ENCODE measurements around the gene DUSP5. TPM values are rescaled to one million over a fixed set of nuclear protein-coding genes. Genes with fewer than 3 reads are reported as not detected.

Gene DUSP5
- total and polyA plus RNA-seq, 4 donors, result 2.0 to 8.9 (median 8.0) TPM

DNA sequence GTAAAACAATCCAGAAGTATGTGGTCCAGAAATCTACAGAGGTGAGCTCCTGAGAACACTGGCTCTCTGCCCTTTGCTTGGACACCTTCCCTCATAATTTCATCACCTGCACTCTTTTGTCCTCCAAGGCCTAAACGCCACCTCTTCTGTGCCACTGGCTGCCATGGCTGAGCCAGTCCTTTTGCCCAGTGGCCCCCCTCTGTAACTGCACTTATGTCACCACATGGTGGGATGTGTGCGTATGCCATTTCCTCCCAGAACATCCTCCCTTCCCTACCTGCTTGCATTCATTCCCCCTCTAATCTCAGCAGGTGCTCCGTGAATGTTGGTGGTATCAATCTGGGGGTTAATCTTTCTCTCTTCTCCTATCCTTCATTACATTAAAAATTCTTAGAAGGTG lies 17.3 kb upstream of the DUSP5 start:
- Histone ChIP-seq H3K4me1 (ENCODE audit: control insufficient read depth in 4 of 4, insufficient read depth in 4 of 4, low read length in 3 of 4) (no peaks in the 10 kb centered on the region), H3K36me3 (ENCODE audit: control insufficient read depth in 4 of 4, insufficient read depth in 3 of 4, low read depth in 1 of 4, low read length in 3 of 4) (no peaks in the 10 kb centered on the region), H3K27me3 (ENCODE audit: control insufficient read depth in 4 of 4, insufficient read depth in 4 of 4, low read length in 3 of 4) (no peaks in the 10 kb centered on the region), H3K9ac (ENCODE audit: low read depth in 1 of 2, low read length in 2 of 2) (no peak overlapping the region), H3K4me3 (ENCODE audit: low read depth in 1 of 3, low read length in 3 of 3) (no peak overlapping the region), H3K27ac (ENCODE audit: low read depth in 1 of 2, low read length in 2 of 2) (no peak overlapping the region), H3K9me3 (ENCODE audit: control insufficient read depth in 4 of 4, low read length in 3 of 4) (no peaks in the 10 kb centered on the region)
- WGBS, result 90% methylated on average over 3 of the region's 3 CpGs
- no peak for DNase-seq (ENCODE audit: low spot score)
- TF ChIP-seq GABPA (IDR thresholded peaks at IDR 0.05 in 1 of 2, conservative IDR thresholded peaks at IDR 0.05 in 1 of 2) (no peak), HNF4A (conservative IDR thresholded peaks at IDR 0.05) (no peak), YY1 (IDR thresholded peaks at IDR 0.05) (no peak), EGR1 (IDR thresholded peaks at IDR 0.05; ENCODE audit: low read depth in 2 of 2) (no peak), SP1 (IDR thresholded peaks at IDR 0.05) (no peak)

DNA sequence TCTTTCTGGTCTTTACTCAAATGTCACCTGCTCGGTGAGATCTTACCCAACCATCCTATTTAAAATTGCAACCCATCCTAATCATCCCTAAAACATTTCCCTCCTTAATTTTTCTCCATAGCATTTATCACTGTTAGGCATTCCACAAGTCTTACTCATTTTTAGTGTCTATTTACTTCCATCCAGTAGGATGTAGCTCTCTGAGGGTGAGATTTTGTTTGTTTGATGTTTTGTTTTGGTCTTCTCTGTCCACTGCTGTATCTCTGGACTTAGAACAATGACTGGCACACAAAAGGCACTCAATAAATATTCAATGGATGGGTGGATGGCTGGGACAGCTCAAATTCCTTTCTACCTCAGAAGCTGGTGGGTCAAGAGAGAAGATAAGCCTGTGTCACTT lies 15.8 kb upstream of the DUSP5 start:
- Histone ChIP-seq H3K27ac (ENCODE audit: low read depth in 1 of 2, low read length in 2 of 2) (no peak overlapping the region), H3K36me3 (ENCODE audit: control insufficient read depth in 4 of 4, insufficient read depth in 3 of 4, low read depth in 1 of 4, low read length in 3 of 4) (no peaks in the 10 kb centered on the region), H3K4me3 (ENCODE audit: low read depth in 1 of 3, low read length in 3 of 3) (no peak overlapping the region), H3K9me3 (ENCODE audit: control insufficient read depth in 4 of 4, low read length in 3 of 4) (no peaks in the 10 kb centered on the region), H3K4me1 (ENCODE audit: control insufficient read depth in 4 of 4, insufficient read depth in 4 of 4, low read length in 3 of 4) (no peaks in the 10 kb centered on the region), H3K9ac (ENCODE audit: low read depth in 1 of 2, low read length in 2 of 2) (no peak overlapping the region), H3K27me3 (ENCODE audit: control insufficient read depth in 4 of 4, insufficient read depth in 4 of 4, low read length in 3 of 4) (no peaks in the 10 kb centered on the region)
- TF ChIP-seq MAX (IDR thresholded peaks at IDR 0.05), result no peak
- no peak for TF ChIP-seq EGR1 (IDR thresholded peaks at IDR 0.05; ENCODE audit: low read depth in 2 of 2)
- WGBS, result 89% methylated on average over 1 of the region's 1 CpG
- no peak for DNase-seq (ENCODE audit: low spot score)

GRCh38 chr10:110483633-110484032 lies 14.1 kb upstream of the DUSP5 start:
- no peak overlapping the region for H3K9ac ChIP-seq (ENCODE audit: low read depth in 1 of 2, low read length in 2 of 2)
- no peak for DNase-seq (ENCODE audit: low spot score)
- WGBS, result 77% methylated on average over 2 of the region's 2 CpGs
- H3K27ac ChIP-seq (ENCODE audit: low read depth in 1 of 2, low read length in 2 of 2), result no peak overlapping the region
- H3K4me1 ChIP-seq (ENCODE audit: control insufficient read depth in 4 of 4, insufficient read depth in 4 of 4, low read length in 3 of 4), result no peaks in the 10 kb centered on the region
- no peaks in the 10 kb centered on the region for H3K36me3 ChIP-seq (ENCODE audit: control insufficient read depth in 4 of 4, insufficient read depth in 3 of 4, low read depth in 1 of 4, low read length in 3 of 4)
- H3K4me3 ChIP-seq (ENCODE audit: low read depth in 1 of 3, low read length in 3 of 3), result no peak overlapping the region
- TF ChIP-seq, protein P1, sequence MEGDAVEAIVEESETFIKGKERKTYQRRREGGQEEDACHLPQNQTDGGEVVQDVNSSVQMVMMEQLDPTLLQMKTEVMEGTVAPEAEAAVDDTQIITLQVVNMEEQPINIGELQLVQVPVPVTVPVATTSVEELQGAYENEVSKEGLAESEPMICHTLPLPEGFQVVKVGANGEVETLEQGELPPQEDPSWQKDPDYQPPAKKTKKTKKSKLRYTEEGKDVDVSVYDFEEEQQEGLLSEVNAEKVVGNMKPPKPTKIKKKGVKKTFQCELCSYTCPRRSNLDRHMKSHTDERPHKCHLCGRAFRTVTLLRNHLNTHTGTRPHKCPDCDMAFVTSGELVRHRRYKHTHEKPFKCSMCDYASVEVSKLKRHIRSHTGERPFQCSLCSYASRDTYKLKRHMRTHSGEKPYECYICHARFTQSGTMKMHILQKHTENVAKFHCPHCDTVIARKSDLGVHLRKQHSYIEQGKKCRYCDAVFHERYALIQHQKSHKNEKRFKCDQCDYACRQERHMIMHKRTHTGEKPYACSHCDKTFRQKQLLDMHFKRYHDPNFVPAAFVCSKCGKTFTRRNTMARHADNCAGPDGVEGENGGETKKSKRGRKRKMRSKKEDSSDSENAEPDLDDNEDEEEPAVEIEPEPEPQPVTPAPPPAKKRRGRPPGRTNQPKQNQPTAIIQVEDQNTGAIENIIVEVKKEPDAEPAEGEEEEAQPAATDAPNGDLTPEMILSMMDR (IDR thresholded peaks at IDR 0.05; ENCODE audit: low read depth, low read length, missing input control), result no peak
- no peak for TF ChIP-seq HNF4G (IDR thresholded peaks at IDR 0.05)
- no peak for TF ChIP-seq FOXA1 (IDR thresholded peaks at IDR 0.05)
- TF ChIP-seq MAX (IDR thresholded peaks at IDR 0.05), result no peak
- no peak for TF ChIP-seq RXRA (IDR thresholded peaks at IDR 0.05)
- H3K9me3 ChIP-seq (ENCODE audit: control insufficient read depth in 4 of 4, low read length in 3 of 4), result no peaks in the 10 kb centered on the region
- no peaks in the 10 kb centered on the region for H3K27me3 ChIP-seq (ENCODE audit: control insufficient read depth in 4 of 4, insufficient read depth in 4 of 4, low read length in 3 of 4)

- DNase-seq (ENCODE audit: low spot score), result no peak
- TF ChIP-seq, protein P1 (IDR thresholded peaks at IDR 0.05; ENCODE audit: low read depth, low read length, missing input control), result no peak
- no peak for TF ChIP-seq RAD21 (IDR thresholded peaks at IDR 0.05)
- TF ChIP-seq FOXA1 (IDR thresholded peaks at IDR 0.05), result no peak
- no peak for TF ChIP-seq TAF1 (conservative IDR thresholded peaks at IDR 0.05)
- TF ChIP-seq, protein P2, sequence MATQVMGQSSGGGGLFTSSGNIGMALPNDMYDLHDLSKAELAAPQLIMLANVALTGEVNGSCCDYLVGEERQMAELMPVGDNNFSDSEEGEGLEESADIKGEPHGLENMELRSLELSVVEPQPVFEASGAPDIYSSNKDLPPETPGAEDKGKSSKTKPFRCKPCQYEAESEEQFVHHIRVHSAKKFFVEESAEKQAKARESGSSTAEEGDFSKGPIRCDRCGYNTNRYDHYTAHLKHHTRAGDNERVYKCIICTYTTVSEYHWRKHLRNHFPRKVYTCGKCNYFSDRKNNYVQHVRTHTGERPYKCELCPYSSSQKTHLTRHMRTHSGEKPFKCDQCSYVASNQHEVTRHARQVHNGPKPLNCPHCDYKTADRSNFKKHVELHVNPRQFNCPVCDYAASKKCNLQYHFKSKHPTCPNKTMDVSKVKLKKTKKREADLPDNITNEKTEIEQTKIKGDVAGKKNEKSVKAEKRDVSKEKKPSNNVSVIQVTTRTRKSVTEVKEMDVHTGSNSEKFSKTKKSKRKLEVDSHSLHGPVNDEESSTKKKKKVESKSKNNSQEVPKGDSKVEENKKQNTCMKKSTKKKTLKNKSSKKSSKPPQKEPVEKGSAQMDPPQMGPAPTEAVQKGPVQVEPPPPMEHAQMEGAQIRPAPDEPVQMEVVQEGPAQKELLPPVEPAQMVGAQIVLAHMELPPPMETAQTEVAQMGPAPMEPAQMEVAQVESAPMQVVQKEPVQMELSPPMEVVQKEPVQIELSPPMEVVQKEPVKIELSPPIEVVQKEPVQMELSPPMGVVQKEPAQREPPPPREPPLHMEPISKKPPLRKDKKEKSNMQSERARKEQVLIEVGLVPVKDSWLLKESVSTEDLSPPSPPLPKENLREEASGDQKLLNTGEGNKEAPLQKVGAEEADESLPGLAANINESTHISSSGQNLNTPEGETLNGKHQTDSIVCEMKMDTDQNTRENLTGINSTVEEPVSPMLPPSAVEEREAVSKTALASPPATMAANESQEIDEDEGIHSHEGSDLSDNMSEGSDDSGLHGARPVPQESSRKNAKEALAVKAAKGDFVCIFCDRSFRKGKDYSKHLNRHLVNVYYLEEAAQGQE (IDR thresholded peaks at IDR 0.05), result no peak
- no peak for TF ChIP-seq JUND (IDR thresholded peaks at IDR 0.05)
- Histone ChIP-seq H3K9me3 (ENCODE audit: control insufficient read depth in 4 of 4, low read length in 3 of 4) (no peaks in the 10 kb centered on the region), H3K9ac (ENCODE audit: low read depth in 1 of 2, low read length in 2 of 2) (no peak overlapping the region), H3K4me3 (ENCODE audit: low read depth in 1 of 3, low read length in 3 of 3) (no peak overlapping the region), H3K27ac (ENCODE audit: low read depth in 1 of 2, low read length in 2 of 2) (no peak overlapping the region), H3K4me1 (ENCODE audit: control insufficient read depth in 4 of 4, insufficient read depth in 4 of 4, low read length in 3 of 4) (no peaks in the 10 kb centered on the region), H3K36me3 (ENCODE audit: control insufficient read depth in 4 of 4, insufficient read depth in 3 of 4, low read depth in 1 of 4, low read length in 3 of 4) (no peaks in the 10 kb centered on the region), H3K27me3 (ENCODE audit: control insufficient read depth in 4 of 4, insufficient read depth in 4 of 4, low read length in 3 of 4) (no peaks in the 10 kb centered on the region)
- 76% methylated on average over 3 of the region's 3 CpGs for WGBS
These were observed 12.2 kb upstream of the DUSP5 start for GRCh38 chr10:110485541-110485940.

All from liver (tissue), 9 donors.